ENCODE measurements around the gene SRRM3.
"Not testable (repeated sequence)": the region's sequence is repeated elsewhere in the genome, so short reads cannot be mapped to it uniquely, and the experiment has no call there.

Gene SRRM3

GRCh38 chr7:76271384-76271783 is 69.7 kb downstream of the SRRM3 start:
- not testable (repeated sequence) for H3K36me3 ChIP-seq (ENCODE audit: control insufficient read depth in 2 of 2, insufficient read depth in 1 of 2, low read length in 2 of 2); H3K4me1 ChIP-seq (ENCODE audit: control insufficient read depth, insufficient read depth, low read length); H3K9me3 ChIP-seq (ENCODE audit: control insufficient read depth, insufficient read depth, low read depth, low read length); H3K27ac ChIP-seq (ENCODE audit: extremely low read depth, low read depth, low read length); H3K4me3 ChIP-seq (ENCODE audit: low read depth, low read length)
- ChIA-PET CTCF (interaction anchor here (0.6 to 1.3 kb wide), 5 partner anchors 9 to 93 kb away, joined by 3 to 10 read pairs (median 4); no protein-coding TSS in a partner anchor), POLR2A (interaction anchor here (0.7 kb wide), 1 partner anchor 8 kb away, joined by 3 read pairs; no protein-coding TSS in a partner anchor)
- TF ChIP-seq ZNF121 (tag by site-specific recombination; IDR thresholded peaks at IDR 0.05): peak; percentile 91

DNA sequence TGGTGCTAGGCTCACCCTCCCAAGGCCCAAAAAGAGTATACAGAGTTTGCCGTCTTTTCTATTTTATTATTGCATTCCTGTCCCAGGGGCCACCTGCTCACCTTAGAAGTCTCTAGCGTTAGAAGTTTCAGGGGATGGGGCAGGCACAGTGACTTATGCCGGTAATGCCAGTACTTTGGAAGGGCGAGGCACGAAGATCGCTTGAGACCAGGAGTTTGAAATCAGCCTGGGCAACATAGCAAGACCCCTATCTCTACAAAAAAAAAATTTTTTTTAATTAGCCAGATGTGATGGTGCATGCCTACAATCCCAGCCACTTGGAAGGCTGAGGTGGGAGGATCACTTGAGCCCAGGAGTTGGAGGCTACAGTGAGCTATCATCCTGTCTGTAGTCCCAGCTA is 70.4 kb downstream of the SRRM3 start:
- no peak overlapping the region for H3K27ac ChIP-seq (ENCODE audit: extremely low read depth, low read depth, low read length)
- TF ChIP-seq ZNF549 (tag by site-specific recombination; IDR thresholded peaks at IDR 0.05) (no peak), ZNF335 (tag by site-specific recombination; conservative IDR thresholded peaks at IDR 0.05) (no peak), ZNF48 (tag by site-specific recombination; IDR thresholded peaks at IDR 0.05) (no peak), ZFP41 (tag by site-specific recombination; IDR thresholded peaks at IDR 0.05; ENCODE audit: borderline replicate concordance) (no peak), ZBTB20 (tag by site-specific recombination; IDR thresholded peaks at IDR 0.05) (no peak), ZNF221 (tag by site-specific recombination; IDR thresholded peaks at IDR 0.05; ENCODE audit: borderline replicate concordance) (no peak), ZNF426 (tag by site-specific recombination; IDR thresholded peaks at IDR 0.05) (no peak), MYNN (tag by site-specific recombination; IDR thresholded peaks at IDR 0.05; ENCODE audit: borderline replicate concordance) (no peak), ZNF202 (tag by site-specific recombination; IDR thresholded peaks at IDR 0.05; ENCODE audit: borderline replicate concordance) (no peak), ZNF239 (tag by site-specific recombination; IDR thresholded peaks at IDR 0.05) (no peak), ZBTB7A (tag by site-specific recombination; IDR thresholded peaks at IDR 0.05; ENCODE audit: low read depth) (no peak), MZF1 (tag by site-specific recombination; IDR thresholded peaks at IDR 0.05; ENCODE audit: borderline replicate concordance) (no peak), ZNF10 (tag by site-specific recombination; IDR thresholded peaks at IDR 0.05) (no peak), GFI1B (tag by site-specific recombination; IDR thresholded peaks at IDR 0.05) (no peak), ZBTB17 (tag by site-specific recombination; IDR thresholded peaks at IDR 0.05) (no peak), BCL11B (tag by site-specific recombination; IDR thresholded peaks at IDR 0.05; ENCODE audit: low read depth) (no peak), MEIS1 (CRISPR knock-in tag; IDR thresholded peaks at IDR 0.05; ENCODE audit: borderline replicate concordance) (no peak)
- TF ChIP-seq, protein P1, sequence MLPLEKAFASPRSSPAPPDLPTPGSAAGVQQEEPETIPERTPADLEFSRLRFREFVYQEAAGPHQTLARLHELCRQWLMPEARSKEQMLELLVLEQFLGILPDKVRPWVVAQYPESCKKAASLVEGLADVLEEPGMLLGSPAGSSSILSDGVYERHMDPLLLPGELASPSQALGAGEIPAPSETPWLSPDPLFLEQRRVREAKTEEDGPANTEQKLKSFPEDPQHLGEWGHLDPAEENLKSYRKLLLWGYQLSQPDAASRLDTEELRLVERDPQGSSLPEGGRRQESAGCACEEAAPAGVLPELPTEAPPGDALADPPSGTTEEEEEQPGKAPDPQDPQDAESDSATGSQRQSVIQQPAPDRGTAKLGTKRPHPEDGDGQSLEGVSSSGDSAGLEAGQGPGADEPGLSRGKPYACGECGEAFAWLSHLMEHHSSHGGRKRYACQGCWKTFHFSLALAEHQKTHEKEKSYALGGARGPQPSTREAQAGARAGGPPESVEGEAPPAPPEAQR (tag by site-specific recombination; IDR thresholded peaks at IDR 0.05): no peak
- TF ChIP-seq, protein P2, sequence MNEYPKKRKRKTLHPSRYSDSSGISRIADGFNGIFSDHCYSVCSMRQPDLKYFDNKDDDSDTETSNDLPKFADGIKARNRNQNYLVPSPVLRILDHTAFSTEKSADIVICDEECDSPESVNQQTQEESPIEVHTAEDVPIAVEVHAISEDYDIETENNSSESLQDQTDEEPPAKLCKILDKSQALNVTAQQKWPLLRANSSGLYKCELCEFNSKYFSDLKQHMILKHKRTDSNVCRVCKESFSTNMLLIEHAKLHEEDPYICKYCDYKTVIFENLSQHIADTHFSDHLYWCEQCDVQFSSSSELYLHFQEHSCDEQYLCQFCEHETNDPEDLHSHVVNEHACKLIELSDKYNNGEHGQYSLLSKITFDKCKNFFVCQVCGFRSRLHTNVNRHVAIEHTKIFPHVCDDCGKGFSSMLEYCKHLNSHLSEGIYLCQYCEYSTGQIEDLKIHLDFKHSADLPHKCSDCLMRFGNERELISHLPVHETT (tag by site-specific recombination; IDR thresholded peaks at IDR 0.05): no peak
- TF ChIP-seq, protein P3, sequence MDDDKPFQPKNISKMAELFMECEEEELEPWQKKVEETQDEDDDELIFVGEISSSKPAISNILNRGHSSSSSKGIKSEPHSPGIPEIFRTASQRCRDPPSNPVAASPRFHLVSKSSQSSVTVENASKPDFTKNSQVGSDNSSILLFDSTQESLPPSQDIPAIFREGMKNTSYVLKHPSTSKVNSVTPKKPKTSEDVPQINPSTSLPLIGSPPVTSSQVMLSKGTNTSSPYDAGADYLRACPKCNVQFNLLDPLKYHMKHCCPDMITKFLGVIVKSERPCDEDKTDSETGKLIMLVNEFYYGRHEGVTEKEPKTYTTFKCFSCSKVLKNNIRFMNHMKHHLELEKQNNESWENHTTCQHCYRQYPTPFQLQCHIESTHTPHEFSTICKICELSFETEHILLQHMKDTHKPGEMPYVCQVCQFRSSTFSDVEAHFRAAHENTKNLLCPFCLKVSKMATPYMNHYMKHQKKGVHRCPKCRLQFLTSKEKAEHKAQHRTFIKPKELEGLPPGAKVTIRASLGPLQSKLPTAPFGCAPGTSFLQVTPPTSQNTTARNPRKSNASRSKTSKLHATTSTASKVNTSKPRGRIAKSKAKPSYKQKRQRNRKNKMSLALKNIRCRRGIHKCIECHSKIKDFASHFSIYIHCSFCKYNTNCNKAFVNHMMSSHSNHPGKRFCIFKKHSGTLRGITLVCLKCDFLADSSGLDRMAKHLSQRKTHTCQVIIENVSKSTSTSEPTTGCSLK (tag by site-specific recombination; IDR thresholded peaks at IDR 0.05): no peak
- H3K9me3 ChIP-seq (ENCODE audit: control insufficient read depth, insufficient read depth, low read depth, low read length): no peaks in the 10 kb centered on the region
- no peak overlapping the region for H3K4me3 ChIP-seq (ENCODE audit: low read depth, low read length)
- H3K36me3 ChIP-seq (ENCODE audit: control insufficient read depth in 2 of 2, insufficient read depth in 1 of 2, low read length in 2 of 2): no peaks in the 10 kb centered on the region
- ChIA-PET POLR2A (no interaction called here), CTCF (interaction anchor here (1.3 kb wide), 1 partner anchor 9 kb away, joined by 10 read pairs; no protein-coding TSS in a partner anchor)
- no peaks in the 10 kb centered on the region for H3K4me1 ChIP-seq (ENCODE audit: control insufficient read depth, insufficient read depth, low read length)

Measured in HEK293 (cell line).